Stimulated activated CD4-positive, alpha-beta T cell treated with anti-CD3 and anti-CD28 coated beads, Interleukin-2, amount 100 ng/mL, for 4 hours (primary cell): ENCODE results near the gene MRPL20.
"Not testable (repeated sequence)": the region's sequence is repeated elsewhere in the genome, so short reads cannot be mapped to it uniquely, and the experiment has no call there.

Experiments used
- DNase-seq: peaks from one replicate; pipeline ENCODE4 v3.0.0-alpha.2; 2020; ENCODE audit warnings: low read depth

The MRPL20 gene

DNA sequence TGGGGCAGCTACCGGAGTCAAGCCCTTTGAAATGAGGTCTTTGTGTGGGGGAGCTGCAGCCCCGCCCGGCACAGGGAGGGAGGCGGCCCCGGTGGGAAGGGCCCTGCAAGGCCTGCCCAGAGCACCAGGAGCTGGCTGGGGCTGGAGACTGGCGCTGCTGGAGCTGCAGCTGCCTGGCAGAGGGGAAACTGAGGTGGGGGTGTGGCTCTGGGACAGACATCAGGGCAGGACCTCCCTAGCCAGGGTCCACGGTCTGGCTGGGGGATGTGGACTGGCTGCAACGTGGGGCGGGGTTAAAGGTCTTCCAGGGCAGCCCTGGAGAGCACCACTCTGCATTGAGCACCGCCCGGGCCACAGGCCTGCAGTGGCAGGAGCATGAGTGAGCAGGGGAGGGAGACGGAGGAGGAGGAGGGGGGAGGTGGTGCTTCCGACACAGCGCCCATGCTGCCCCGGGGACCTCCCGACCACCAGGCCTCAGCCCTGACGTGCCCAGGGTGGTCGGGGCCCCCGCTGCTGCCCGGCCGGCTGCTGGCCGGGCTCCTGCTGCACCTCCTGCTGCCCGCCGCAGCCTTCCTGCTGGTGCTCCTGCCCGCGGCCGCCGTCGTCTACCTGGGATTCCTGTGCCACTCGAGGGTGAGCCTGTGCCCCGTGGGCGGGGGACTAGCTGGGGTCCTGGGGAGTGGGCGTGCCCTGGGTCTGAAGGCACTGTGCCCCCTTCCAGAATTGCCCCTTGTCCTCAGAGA lies 18.8 kb upstream of the MRPL20 start:
- no peak for DNase-seq

DNA sequence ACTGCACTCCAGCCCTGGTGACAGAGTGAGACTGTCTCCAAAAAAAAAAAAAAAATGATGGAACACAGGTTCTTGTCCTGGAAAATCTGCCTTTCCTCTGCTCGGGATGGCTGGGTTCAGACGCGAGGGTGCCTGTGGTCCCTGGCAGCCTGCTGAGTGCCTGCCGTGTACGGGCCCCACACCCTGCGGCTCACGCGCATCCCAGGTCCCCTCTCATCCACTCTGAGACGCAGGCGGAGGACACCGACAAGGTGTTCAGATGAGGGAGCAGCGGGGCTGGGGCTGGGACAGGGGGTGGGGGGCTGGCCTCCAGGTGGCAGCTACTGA lies 18.3 kb upstream of the MRPL20 start:
- DNase-seq, result no peak

DNA sequence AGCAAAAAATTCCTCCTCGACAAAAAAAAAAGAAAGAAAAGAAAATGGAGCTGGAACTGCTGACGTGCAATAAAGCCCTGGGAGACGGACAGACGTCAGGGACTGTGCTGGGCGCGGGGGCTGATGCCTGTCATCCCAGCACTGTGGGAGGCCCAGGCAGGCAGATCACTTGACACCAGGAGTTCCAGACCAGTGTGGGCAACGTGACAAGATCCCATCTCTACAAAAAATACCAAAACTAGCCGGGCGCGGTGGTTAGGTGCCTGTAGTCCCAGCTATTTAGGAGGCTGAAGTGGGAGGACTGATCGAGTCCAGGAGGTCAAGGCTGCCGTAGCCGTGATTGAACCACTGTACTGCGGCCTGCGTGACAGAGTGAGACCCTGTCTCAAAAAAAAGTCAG lies 17.6 kb upstream of the MRPL20 start:
- no peak for DNase-seq

DNA sequence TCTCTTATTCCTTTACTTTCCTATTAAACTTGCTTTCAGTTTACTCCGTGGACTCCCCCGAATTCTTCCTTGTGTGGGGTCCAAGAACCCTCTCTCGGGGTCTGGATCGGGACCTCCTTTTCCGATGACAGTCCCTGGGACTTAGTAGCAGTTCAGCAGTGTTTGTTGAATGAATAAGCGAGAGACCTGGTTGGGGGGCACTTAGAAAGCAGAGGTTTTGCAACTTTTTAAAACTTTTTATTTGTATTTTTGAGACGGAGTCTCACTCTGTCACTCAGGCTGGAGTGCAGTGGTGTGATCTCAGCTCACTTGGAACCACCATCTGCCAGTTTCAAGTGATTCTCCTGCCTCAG lies 16.1 kb upstream of the MRPL20 start:
- DNase-seq, result no peak

DNA sequence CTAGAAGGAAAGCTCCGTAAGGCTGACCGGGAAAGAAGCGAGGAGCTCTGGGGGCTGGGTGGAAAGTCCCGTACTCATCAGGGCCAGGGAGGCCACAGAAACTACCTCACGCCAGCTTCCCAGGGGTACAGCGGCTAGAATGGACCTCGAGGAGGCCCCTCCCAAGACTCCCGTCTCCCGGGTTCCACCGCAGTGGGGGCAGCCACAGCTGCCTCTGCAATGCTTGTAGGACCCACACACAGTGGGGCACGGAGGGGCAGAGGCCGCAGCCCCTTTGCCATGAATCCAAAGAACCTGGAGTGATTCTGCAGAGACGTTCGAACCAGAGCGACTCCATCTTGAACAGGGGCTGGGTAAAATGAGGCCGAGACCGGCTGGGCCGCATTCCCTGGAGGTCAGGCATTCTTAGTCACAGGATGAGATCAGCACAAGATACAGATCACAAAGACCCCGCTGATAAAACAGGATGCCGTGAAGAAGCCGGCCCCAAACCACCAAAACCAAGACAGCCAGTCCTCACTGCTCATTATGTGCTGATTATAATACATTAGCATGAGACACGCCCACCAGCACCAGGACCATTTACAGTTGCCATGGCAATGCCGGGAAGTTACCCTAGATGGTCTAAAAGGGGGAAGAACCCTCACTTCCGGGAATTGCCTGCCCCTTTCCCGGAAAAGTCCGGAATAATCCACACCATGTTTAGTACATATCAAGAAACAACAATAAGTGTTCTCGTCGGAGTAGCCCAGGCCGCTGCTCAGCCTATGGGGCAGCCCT lies 15.6 kb upstream of the MRPL20 start:
- DNase-seq, result no peak

DNA sequence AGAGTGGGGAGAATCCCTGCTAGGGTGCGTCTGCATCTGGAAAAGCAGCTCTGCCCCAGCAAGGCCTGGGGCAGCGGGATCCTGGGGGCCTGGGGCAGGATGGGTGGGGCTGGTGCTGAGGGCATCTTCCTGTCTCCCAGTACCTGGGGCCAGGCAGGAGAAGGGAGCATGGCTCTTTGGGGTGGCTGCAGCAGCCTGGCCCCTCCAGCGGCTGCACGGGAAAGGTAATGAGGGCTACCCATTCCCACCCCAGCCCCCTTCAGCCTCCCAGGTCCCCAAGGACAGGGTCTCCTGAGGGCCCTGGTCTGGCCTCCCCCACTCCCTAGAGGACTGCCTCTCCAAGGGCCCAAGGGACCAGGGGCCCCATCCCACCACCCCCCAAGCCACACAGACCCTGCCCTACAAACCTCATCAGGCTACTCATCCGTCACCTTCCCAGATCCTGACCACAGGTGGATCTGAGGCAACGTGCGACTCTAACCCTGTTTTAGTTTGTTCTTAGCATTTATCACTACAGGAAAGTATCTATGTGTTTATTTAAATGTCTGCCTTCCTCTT lies 14.9 kb upstream of the MRPL20 start:
- no peak for DNase-seq

DNA sequence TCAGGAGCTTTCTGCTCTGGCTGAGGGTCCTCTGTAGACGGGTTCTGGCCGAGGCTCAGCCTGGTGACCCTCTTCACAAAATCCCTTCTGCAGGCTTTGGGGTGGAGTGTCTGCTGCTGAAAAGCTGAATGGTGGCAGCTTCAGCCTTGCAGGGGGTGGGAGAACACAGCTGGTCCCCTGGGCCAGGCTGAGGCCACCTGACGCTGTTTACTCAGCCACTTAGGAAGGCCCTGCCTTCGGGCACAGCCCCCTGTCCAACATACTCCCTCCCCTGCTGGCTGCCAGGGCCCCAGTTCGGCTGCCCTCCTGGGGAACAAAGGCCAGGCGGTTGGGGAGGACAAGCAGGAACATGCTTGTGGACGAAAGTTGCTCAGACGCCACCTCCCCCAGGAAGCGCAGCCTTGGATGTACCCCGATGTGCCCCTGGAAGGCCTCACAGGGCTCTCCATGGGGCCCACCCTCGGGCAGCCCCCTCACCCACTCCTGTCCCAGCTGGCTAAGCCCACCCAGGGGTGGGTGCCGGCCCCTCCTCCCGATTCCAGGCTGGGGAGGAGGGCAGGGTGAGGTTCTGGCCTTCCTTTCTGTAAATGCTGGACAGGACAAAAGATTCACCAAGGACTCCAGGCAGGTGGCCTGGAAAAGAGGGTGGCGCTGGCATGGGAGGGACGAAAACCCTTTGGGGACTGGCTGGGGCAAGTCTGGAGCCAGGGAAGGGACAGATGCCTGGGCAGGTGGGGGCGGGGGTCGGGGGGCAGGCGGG lies 14.2 kb upstream of the MRPL20 start, which contains the start of gene ANKRD65:
TSS of gene ANKRD65 (minus strand) at position 130 of the 760 bp plus-strand sequence. CDS start 271 bp downstream, outside the sequence.
- DNase-seq, result no peak

DNA sequence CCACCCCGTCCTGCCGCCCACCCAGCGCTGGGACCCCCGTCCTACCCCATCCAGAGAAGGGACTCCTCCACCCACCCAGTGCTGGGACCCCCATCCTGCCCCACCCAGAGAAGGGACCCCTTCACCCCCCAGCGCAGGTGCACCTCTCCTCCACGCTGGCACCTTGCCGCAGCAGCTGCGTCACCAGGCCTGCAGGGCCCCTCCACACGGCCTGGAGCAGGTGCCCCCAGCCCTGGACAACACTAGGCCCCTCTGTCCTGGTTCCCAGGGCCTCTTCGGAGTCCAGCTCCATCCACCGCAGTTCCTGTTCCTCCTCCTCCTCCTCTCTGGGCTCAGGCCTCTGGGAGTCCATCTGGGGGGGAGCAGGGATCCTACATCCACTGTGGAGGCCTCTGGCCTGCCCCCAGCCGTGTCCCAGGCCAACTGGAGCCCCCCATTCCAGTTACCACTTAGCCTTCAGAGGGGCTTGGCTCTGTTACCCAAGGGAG lies 13.6 kb upstream of the MRPL20 start:
- no peak for DNase-seq

DNA sequence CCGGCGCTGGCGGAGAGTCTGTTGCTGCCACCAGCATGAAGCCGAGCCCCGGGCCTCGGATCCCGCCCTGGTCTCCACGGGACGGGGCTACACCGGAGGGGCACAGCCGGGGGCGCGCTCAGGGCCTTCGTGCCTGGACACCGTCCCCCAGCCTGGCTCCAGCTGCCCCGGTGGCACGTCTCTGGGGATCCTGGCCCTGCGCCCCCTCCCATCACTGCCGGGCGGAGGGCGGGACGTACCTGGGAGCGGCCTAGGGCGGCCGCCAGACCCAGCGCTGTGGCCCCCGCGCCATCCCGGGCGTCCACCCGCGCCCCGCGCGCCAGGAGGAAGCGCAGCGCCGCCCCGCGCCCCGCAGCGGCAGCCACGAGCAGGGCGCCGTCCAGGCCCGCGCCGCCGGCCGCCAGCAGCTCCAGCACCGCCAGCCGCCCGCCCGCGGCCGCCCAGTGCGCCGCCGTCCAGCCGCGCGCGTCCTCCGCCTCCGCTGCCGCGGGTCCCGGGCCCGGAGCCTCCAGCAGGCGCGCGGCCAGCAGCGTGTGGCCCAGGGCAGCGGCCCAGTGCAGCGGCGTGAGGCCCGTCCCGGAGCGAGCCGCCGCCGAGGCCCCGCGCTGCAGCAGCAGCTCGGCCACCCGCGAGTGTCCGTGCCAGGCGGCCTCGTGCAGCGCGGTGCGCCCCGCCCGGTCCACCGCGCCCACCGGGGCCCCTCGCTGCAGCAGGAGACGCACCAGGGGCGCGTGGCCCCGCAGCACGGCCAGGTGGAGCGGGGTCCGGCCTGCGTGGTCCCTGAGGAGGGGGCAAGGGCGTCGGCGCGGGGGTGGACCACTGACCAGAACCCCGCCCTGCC lies 12.9 kb upstream of the MRPL20 start:
- DNase-seq, result no peak

DNA sequence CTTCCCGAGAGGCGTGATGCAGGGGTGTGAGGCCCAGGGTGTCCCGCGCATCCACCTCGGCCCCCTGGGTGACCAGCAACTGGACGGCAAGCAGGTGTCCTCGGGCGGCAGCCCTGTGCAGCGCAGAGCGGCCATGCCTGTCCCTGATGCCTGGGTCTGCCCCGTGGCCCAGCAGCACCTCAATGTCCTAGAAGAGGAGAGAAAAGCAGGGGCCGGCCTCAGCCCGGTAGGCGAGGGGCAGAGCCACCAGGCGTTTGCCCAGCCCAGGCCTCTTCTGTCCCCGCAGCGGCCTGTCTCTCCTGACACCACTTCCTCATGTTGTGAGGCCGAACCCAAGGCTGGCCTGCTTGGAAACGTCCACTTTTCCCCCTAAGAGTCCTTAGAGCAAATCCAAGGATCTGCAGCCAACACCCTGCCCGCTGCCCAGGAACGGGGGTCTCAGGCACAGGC lies 12.3 kb upstream of the MRPL20 start:
- DNase-seq, result no peak

DNA sequence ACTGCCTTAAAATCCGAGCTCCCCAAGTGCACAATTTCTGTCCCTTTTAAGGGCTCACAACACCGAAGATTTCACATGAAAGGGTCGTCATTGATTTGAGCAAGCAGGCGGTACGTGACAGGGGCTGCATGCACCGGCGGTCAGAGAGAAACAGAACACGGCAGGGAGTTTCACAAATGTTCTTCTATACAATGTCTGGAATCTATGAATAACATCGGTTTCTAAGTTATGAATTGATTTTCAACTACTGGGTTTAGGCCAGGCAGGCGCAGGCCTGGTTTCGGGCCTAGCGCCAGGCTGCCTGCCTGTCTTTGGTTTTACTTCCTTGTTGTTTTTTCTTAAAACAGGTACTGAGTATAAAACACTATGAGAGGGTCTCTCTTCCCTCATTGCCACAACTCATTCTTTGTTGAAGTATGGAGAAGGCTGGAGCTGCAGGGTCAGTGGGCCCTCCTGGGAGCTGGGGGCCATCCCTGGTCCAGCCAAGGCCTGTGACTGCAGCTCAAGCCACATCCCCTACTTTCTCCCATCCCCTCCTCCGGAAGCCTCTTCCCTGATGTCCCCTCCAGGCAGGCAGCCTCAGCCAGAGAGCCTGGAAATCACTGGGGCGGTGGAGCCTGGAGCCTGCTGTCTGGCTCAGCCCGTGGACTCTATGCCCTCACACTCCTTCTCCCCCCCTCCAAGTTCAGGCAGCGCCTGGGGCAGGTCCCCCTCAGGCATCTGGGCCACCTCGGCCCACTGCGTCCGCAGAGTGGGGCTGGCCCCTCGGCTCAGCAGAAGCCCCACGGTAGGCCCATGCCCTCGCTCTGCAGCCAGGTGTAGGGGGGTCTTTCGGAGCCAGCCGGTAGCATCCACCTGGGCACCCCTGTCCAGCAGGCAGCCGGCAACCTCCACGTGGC lies 11.6 kb upstream of the MRPL20 start:
- no peak for DNase-seq

DNA sequence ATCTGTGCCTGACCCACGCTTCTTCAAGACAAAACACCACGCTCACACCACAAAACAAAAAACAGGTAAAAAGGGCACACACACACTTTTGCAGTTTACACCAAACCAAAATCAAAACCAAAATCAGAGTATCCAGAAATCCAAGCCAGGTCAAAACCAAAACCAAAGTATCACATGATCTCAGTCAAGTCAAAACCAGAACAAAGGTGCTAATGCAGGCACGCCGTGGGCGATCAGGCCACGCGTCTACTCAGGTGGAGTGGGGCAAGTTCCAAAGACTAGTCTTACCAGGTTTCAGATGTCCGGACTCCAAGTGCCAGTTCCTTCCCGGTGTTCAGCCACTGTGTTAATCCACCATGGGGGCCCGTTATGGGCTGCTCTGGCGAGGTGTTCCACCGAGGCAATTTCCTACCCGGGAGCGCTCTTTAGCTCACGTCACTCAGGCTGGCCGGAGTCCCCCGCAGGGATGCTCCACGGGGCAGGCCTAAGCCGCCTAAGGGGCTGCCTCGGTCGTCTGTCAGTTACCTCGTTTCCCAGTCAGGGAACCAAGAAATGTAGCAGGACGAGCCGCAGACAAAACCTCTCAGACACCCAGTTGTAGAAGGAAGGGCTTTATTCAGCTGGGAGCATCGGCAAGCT lies 10.9 kb upstream of the MRPL20 start:
- DNase-seq, result not testable (repeated sequence)

DNA sequence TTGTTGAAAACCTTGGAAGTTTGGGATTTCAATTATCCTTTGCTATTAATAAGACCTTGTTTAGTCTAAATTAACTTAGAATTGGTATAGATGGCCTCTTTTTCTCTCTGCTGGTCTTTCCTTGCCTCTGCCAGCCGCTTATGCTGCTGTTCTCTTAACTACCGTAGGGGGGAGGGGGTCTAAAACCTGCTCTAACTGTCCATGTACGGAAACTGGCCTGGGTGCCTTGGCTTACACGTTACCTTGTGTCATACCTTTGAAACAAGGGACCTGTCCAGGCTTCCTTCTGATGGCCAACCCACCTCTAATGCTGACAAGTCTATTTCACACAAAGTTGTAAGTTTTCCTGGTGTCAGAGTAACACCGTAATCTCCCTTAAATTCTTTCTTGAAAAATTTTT lies 10.3 kb upstream of the MRPL20 start:
- not testable (repeated sequence) for DNase-seq

DNA sequence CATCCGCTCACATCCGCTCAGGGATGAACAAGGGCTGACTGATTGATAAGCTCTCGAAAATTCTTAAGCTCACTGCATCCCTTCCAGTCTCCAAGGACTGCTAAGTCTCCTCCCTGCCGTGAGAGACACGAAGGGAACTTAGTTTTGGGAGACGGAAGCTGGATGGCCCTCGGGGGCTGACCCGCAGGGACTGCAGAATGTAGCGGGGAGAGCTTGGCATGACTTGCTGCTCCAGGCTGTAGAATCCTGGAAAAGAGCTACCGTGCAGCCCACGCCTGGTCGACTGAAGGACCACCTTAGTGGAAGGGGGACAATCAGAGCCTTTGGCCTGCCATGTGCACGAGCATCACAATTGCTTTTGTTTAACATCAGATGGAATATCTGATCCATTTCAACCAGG lies 8.7 kb upstream of the MRPL20 start:
- no peak for DNase-seq

DNA sequence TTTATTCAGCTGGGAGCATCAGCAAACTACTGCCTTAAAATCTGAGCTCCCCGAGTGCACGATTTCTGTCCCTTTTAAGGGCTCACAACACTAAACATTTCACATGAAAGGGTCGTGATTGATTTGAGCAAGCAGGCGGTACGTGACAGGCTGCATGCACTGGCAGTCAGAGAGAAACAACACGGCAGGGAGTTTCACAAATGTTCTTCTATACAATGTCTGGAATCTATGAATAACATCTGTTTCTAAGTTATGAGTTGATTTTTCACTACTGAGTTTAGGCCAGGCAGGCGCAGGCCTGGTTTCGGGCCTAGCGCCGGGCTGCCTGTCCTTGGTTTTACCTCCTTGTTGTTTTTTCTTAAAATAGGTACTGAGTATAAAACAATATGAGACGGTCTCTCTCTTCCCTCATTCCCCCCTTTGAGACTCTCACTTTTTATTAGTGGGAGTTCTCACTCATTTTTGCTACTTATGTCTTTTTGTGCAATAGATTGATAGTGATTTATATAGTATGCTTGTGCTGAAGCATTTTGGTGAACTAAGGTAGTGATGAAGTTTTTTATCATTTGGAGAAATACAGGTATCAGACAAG lies 5.3 kb upstream of the MRPL20 start:
- not testable (repeated sequence) for DNase-seq

DNA sequence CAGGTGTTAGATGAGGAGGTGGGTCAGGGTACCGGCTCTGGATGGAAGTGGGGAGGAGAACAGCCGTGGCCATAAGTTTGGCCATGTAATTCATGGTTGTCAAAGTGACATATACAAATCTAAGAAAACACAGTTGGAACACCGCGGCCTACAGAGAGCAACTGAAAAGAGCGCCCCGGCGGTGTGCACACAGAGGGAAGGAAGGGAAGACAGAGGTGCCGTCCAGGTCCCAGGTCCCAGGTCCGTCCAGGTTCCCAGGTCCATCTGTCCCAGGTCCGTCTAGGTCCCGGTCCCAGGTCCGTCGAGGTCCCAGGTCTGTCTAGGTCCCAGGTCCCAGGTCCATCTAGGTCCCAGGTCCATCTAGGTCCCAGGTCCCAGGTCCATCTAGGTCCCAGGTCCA lies 4.5 kb upstream of the MRPL20 start:
- DNase-seq, result no peak

DNA sequence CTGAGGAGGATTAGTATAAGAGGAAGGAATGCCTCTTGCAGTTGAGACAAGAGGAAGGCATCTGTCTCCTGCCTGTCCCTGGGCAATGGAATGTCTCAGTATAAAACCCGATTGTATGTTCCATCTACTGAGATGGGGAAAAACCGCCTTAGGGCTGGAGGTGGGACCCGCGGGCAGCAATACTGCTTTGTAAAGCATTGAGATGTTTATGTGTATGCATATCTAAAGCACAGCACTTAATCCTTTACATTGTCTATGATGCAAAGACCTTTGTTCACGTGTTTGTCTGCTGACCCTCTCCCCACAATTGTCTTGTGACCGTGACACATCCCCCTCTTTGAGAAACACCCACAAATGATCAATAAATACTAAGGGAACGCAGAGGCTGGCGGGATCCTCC lies 3.1 kb upstream of the MRPL20 start:
- DNase-seq, result not testable (repeated sequence)

DNA sequence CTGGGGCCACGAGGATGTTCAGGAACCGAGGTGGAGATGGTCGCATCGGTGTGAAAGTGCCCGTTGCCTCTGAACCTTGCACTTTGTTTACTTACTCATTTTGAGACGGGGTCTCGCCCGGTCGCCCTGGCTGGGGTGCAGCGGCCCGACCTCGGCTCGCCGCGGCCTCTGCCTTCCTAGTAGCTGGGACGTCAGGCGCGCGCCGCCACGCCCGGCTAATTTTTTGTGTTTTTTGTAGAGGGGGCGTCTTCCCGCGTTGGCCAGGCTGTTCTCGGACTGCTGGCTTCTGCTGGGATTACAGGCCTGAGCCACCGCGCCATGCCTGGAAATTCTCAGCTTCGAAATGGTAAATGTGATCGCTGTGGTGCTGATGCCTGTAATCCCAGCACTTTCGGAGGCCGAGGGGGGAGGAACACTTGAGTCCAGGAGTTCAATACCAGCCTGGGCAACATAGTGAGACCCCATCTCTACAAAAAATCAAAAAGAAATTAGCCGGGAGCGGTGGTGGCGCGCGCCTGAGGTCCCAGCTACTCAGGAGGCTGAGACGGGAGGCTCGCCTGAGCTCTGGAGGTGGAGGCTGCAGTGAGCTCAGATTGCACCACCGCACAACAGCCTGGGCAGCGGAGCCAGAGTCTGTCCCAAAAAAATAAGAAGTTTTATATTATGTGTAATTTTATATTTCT lies 684 bp upstream of the MRPL20 start:
- DNase-seq, result no peak
